Measurements from ENCODE around the gene KCNG3.

- no peak for TF ChIP-seq CTCF (IDR thresholded peaks at IDR 0.05)
- TF ChIP-seq SIN3A (IDR thresholded peaks at IDR 0.05; ENCODE audit: borderline replicate concordance, insufficient read depth, low read depth, low read length) = no peak
- TF ChIP-seq TCF7L2 (IDR thresholded peaks at IDR 0.05; ENCODE audit: low read depth, low read length) = no peak
Measured at GRCh38 chr2:42446503-42447271, 47.1 kb downstream of the KCNG3 start.
